SK-N-SH treated with all-trans-retinoic acid at 6 μM for 48 hours (cell line): Measurements from ENCODE around the gene SAMD11.

Source experiments
- GLIS3 ChIP-seq: fragments of 250-450 bp; sonication (Bioruptor Pico); IDR thresholded peaks from 2 replicates; pipeline ENCODE4 v1.5.0; 2020; ENCODE audit warnings: mild to moderate bottlenecking, moderate library complexity
- OSR1 ChIP-seq: fragments of 250-450 bp; sonication (Bioruptor Pico); IDR thresholded peaks from 2 replicates; pipeline ENCODE4 v1.8.0; 2022; ENCODE audit warnings: moderate library complexity, mild to moderate bottlenecking, inconsistent platforms
- PATZ1 ChIP-seq: fragments of 250-450 bp; sonication (Bioruptor Pico); IDR thresholded peaks from 2 replicates; pipeline ENCODE4 v1.8.0; 2020; ENCODE audit warnings: mild to moderate bottlenecking, moderate library complexity, borderline replicate concordance
- TCF4 ChIP-seq: fragments of 250-450 bp; sonication (Bioruptor Pico); IDR thresholded peaks from 2 replicates; pipeline ENCODE4 v1.8.0; 2021; ENCODE audit warnings: mild to moderate bottlenecking, moderate library complexity, borderline replicate concordance
- ZFP3 ChIP-seq: fragments of 250-450 bp; sonication (Bioruptor Pico); IDR thresholded peaks from 2 replicates; pipeline ENCODE4 v1.5.0; 2020; ENCODE audit warnings: mild to moderate bottlenecking, moderate library complexity
- ZNF8 ChIP-seq: fragments of 450-650 bp; formaldehyde crosslinking; IDR thresholded peaks from 2 replicates; pipeline ENCODE4 v1.5.0; 2020; ENCODE audit warnings: mild to moderate bottlenecking, moderate library complexity

GRCh38 chr1:963301-963651 lies 39.6 kb downstream of the SAMD11 start:
- TF ChIP-seq ZNF8 (CRISPR knock-in tag) (no peak), GLIS3 (no peak), PATZ1 (CRISPR knock-in tag) (no peak), ZFP3 (CRISPR knock-in tag) (no peak), TCF4 (CRISPR knock-in tag) (no peak), OSR1 (CRISPR knock-in tag) (no peak)
